ENCODE results near the gene CD82. TPM values are rescaled to one million over a fixed set of nuclear protein-coding genes. Genes with fewer than 3 reads are reported as not detected.
"Not testable (repeated sequence)": the region's sequence is repeated elsewhere in the genome, so short reads cannot be mapped to it uniquely, and the experiment has no call there.

The CD82 gene
- total RNA-seq, 1 donor from 2014 or later = 91.6 TPM

GRCh38 chr11:44548032-44548695, 17.3 kb upstream of the CD82 start:
- H3K4me3 ChIP-seq = no peak overlapping the region
- no peaks in the 10 kb centered on the region for H3K9me3 ChIP-seq
- no peaks in the 10 kb centered on the region for H3K4me1 ChIP-seq
- no peaks in the 10 kb centered on the region for H3K27me3 ChIP-seq
- intact Hi-C loops (cut with DNase I) = no loop called here
- H3K27ac ChIP-seq = no peak overlapping the region
- no peaks in the 10 kb centered on the region for H3K36me3 ChIP-seq
- DNase-seq (ENCODE audit: extremely low spot score in 2 of 2) = no peak
- no peak for TF ChIP-seq CTCF (IDR thresholded peaks at IDR 0.05)
- no peak for TF ChIP-seq POLR2AphosphoS5 (IDR thresholded peaks at IDR 0.05; ENCODE audit: insufficient read depth in 1 of 2, low read depth in 1 of 2)
- TF ChIP-seq POLR2A (IDR thresholded peaks at IDR 0.05) = no peak

GRCh38 chr11:44548961-44549749, 16.3 kb upstream of the CD82 start:
- H3K4me1 ChIP-seq; H3K9me3 ChIP-seq; H3K27me3 ChIP-seq; H3K4me3 ChIP-seq; H3K27ac ChIP-seq; intact Hi-C loops (cut with DNase I); DNase-seq (ENCODE audit: extremely low spot score in 2 of 2); H3K36me3 ChIP-seq: not testable (repeated sequence)

- no peaks in the 10 kb centered on the region for H3K9me3 ChIP-seq
- H3K4me1 ChIP-seq = no peaks in the 10 kb centered on the region
- TF ChIP-seq CTCF (IDR thresholded peaks at IDR 0.05) (no peak), POLR2A (IDR thresholded peaks at IDR 0.05) (no peak), POLR2AphosphoS5 (IDR thresholded peaks at IDR 0.05; ENCODE audit: insufficient read depth in 1 of 2, low read depth in 1 of 2) (no peak)
- no peak overlapping the region for H3K4me3 ChIP-seq
- no peak overlapping the region for H3K27ac ChIP-seq
- intact Hi-C loops (cut with DNase I) = no loop called here
- DNase-seq (ENCODE audit: extremely low spot score in 2 of 2) = no peak
- H3K36me3 ChIP-seq = no peaks in the 10 kb centered on the region
- H3K27me3 ChIP-seq = no peaks in the 10 kb centered on the region
Observed at GRCh38 chr11:44550123-44550522, 15.3 kb upstream of the CD82 start.

GRCh38 chr11:44551456-44552139, 13.9 kb upstream of the CD82 start:
- no peaks in the 10 kb centered on the region for H3K36me3 ChIP-seq
- no peak for TF ChIP-seq POLR2AphosphoS5 (IDR thresholded peaks at IDR 0.05; ENCODE audit: insufficient read depth in 1 of 2, low read depth in 1 of 2)
- no peak for TF ChIP-seq POLR2A (IDR thresholded peaks at IDR 0.05)
- TF ChIP-seq CTCF (IDR thresholded peaks at IDR 0.05) = no peak
- H3K27me3 ChIP-seq = no peaks in the 10 kb centered on the region
- intact Hi-C loops (cut with DNase I) = no loop called here
- no peaks in the 10 kb centered on the region for H3K9me3 ChIP-seq
- no peak for DNase-seq (ENCODE audit: extremely low spot score in 2 of 2)
- H3K4me1 ChIP-seq = no peaks in the 10 kb centered on the region
- no peak overlapping the region for H3K27ac ChIP-seq
- H3K4me3 ChIP-seq = no peak overlapping the region

- Histone ChIP-seq H3K4me3 (no peak overlapping the region), H3K27me3 (no peaks in the 10 kb centered on the region), H3K27ac (no peak overlapping the region), H3K9me3 (no peaks in the 10 kb centered on the region), H3K4me1 (no peaks in the 10 kb centered on the region), H3K36me3 (no peaks in the 10 kb centered on the region)
- no peak for TF ChIP-seq POLR2A (IDR thresholded peaks at IDR 0.05)
- TF ChIP-seq CTCF (IDR thresholded peaks at IDR 0.05) = no peak
- no peak for TF ChIP-seq POLR2AphosphoS5 (IDR thresholded peaks at IDR 0.05; ENCODE audit: insufficient read depth in 1 of 2, low read depth in 1 of 2)
- no peak for DNase-seq (ENCODE audit: extremely low spot score in 2 of 2)
- intact Hi-C loops (cut with DNase I) = no loop called here
Observed at GRCh38 chr11:44555031-44555800, 10.2 kb upstream of the CD82 start.
